ENCODE results near the gene NTSR1. TPM values are rescaled to one million over a fixed set of nuclear protein-coding genes. Genes with fewer than 3 reads are reported as not detected.
A peak's percentile ranks its signal among the peaks of the same experiment; 100 is the strongest.

Gene NTSR1
- total RNA-seq, 1 donor from 2014 or later = 0.24 TPM

DNA sequence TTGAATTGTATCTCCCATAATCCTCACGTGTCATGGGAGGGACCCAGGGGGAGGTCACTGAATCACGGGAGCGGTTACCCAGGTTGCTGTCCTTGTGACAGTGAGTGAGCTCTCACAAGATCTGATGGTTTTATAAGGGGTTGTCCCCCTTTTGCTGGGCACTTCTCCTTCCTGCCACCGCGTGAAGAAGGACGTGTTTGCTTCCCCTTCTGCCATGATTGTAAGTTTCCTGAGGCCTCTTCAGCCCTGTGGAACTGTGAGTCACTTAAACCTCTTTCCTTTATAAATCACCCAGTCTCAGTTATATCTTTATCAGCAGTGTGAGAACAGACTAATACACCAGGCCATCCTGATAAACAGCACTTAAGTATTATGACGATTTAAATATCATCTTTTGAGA lies 78.7 kb downstream of the NTSR1 start:
- Mint-ChIP-seq H3K4me3 (no peak overlapping the region), H3K27me3 (peaks cover 8% of the 10 kb centered on the region), H3K4me1 (ENCODE audit: unreplicated experiment) (peaks cover 30% of the 10 kb centered on the region), H3K36me3 (no peaks in the 10 kb centered on the region), H3K9me3 (no peaks in the 10 kb centered on the region), H3K27ac (no peak overlapping the region)
- TF ChIP-seq, protein P1, sequence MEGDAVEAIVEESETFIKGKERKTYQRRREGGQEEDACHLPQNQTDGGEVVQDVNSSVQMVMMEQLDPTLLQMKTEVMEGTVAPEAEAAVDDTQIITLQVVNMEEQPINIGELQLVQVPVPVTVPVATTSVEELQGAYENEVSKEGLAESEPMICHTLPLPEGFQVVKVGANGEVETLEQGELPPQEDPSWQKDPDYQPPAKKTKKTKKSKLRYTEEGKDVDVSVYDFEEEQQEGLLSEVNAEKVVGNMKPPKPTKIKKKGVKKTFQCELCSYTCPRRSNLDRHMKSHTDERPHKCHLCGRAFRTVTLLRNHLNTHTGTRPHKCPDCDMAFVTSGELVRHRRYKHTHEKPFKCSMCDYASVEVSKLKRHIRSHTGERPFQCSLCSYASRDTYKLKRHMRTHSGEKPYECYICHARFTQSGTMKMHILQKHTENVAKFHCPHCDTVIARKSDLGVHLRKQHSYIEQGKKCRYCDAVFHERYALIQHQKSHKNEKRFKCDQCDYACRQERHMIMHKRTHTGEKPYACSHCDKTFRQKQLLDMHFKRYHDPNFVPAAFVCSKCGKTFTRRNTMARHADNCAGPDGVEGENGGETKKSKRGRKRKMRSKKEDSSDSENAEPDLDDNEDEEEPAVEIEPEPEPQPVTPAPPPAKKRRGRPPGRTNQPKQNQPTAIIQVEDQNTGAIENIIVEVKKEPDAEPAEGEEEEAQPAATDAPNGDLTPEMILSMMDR (conservative IDR thresholded peaks at IDR 0.05) = no peak
- DNase-seq (ENCODE audit: extremely low spot score, unreplicated experiment) = no peak

- DNase-seq (ENCODE audit: extremely low spot score, unreplicated experiment) = no peak
- peaks cover 30% of the 10 kb centered on the region for H3K4me1 Mint-ChIP-seq (ENCODE audit: unreplicated experiment)
- TF ChIP-seq, protein P1 (conservative IDR thresholded peaks at IDR 0.05) = no peak
- no peak overlapping the region for H3K4me3 Mint-ChIP-seq
- H3K9me3 Mint-ChIP-seq = no peaks in the 10 kb centered on the region
- no peaks in the 10 kb centered on the region for H3K36me3 Mint-ChIP-seq
- H3K27ac Mint-ChIP-seq = no peak overlapping the region
- H3K27me3 Mint-ChIP-seq = peaks cover 8% of the 10 kb centered on the region
Measured at GRCh38 chr20:62787866-62788265, 79.2 kb downstream of the NTSR1 start.

GRCh38 chr20:62788607-62789006 lies 80.0 kb downstream of the NTSR1 start:
- Mint-ChIP-seq H3K27me3 (peaks cover 8% of the 10 kb centered on the region), H3K36me3 (no peaks in the 10 kb centered on the region), H3K9me3 (no peaks in the 10 kb centered on the region), H3K4me3 (no peak overlapping the region), H3K4me1 (ENCODE audit: unreplicated experiment) (peaks cover 30% of the 10 kb centered on the region), H3K27ac (no peak overlapping the region)
- DNase-seq (ENCODE audit: extremely low spot score, unreplicated experiment) = no peak
- TF ChIP-seq, protein P1 (conservative IDR thresholded peaks at IDR 0.05) = no peak

- H3K4me1 Mint-ChIP-seq (ENCODE audit: unreplicated experiment) = peaks cover 30% of the 10 kb centered on the region
- no peaks in the 10 kb centered on the region for H3K36me3 Mint-ChIP-seq
- no peak overlapping the region for H3K27ac Mint-ChIP-seq
- DNase-seq (ENCODE audit: extremely low spot score, unreplicated experiment) = no peak
- H3K27me3 Mint-ChIP-seq = peaks cover 8% of the 10 kb centered on the region
- H3K9me3 Mint-ChIP-seq = no peaks in the 10 kb centered on the region
- TF ChIP-seq, protein P1 (conservative IDR thresholded peaks at IDR 0.05) = no peak
- H3K4me3 Mint-ChIP-seq = no peak overlapping the region
Measured at GRCh38 chr20:62790075-62790474, 81.4 kb downstream of the NTSR1 start.

DNA sequence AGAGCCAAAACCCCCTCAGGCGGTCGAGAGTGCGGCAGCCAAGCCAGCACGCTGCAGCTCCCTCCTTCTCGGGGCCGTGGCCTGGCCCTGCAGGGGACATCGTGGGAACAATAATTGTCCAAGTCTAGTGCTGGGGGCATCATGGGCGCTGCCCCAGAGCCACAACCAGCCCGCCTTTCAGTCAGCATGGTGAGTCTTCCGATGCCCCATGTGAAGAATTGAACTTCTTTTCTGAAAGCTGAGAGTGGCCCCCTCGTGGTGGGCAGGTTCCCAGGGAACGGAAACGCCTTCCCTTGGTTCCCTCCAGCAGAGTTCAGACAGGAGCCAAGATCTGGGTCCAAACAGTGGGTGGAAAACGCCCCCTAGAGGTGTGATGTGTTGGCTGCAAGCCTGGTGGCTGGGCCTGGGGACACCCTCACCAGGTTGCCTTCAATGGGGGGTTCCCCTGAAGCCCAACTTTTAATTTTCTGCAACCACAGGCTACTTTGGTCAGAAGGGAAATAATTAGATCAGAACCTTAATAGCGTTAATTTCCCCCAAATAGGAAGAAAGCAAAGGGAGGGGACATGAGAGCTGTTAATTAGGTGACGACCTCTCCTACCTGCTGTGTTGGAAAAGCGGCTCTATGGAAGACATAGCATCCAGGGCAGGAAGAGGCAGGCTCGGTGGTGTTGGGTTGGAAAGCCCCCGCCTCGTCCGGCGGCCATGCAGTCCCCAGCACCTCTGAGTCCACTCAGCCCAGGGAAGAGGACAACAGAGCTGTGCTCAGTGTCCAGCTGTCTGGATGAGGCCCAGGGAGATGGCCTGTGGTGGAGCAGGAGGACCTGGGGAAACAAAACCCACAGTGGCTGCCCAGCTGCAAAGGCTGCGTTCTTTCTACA lies 82.9 kb downstream of the NTSR1 start:
- peak overlapping the region; percentile 69 for H3K4me3 Mint-ChIP-seq
- H3K9me3 Mint-ChIP-seq = no peaks in the 10 kb centered on the region
- TF ChIP-seq, protein P1 (conservative IDR thresholded peaks at IDR 0.05) = peak; percentile 99
- H3K27me3 Mint-ChIP-seq = peaks cover 8% of the 10 kb centered on the region
- DNase-seq (ENCODE audit: extremely low spot score, unreplicated experiment) = peak; percentile 83
- peaks cover 25% of the 10 kb centered on the region for H3K4me1 Mint-ChIP-seq (ENCODE audit: unreplicated experiment)
- H3K36me3 Mint-ChIP-seq = no peaks in the 10 kb centered on the region
- H3K27ac Mint-ChIP-seq = peak overlapping the region; percentile 45

All from type B pancreatic cell (in vitro differentiated cells).